ENCODE results near the gene BAIAP3.
"Not testable (repeated sequence)": the region's sequence is repeated elsewhere in the genome, so short reads cannot be mapped to it uniquely, and the experiment has no call there.

Gene BAIAP3

DNA sequence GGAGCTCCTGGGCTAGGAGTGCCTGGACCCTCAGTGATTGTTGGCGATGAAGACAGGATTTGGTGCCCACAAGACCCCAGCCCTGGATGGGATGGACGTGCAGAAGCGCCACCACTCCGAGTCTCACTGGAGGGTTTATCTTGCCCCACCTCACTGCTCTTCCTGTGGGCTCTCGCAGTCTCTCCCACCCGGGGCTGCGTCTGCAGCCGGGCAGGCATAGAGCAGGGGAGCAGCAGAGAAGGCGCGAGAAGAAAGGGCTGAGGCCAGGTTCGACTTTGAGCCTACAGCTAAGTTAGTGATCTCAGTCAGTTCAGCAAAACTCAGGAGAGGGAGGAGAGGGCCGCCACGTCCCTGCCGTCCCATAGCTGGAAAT, 17.4 kb upstream of the BAIAP3 start:
- no peak for DNase-seq (ENCODE audit: low read depth, low spot score)

DNA sequence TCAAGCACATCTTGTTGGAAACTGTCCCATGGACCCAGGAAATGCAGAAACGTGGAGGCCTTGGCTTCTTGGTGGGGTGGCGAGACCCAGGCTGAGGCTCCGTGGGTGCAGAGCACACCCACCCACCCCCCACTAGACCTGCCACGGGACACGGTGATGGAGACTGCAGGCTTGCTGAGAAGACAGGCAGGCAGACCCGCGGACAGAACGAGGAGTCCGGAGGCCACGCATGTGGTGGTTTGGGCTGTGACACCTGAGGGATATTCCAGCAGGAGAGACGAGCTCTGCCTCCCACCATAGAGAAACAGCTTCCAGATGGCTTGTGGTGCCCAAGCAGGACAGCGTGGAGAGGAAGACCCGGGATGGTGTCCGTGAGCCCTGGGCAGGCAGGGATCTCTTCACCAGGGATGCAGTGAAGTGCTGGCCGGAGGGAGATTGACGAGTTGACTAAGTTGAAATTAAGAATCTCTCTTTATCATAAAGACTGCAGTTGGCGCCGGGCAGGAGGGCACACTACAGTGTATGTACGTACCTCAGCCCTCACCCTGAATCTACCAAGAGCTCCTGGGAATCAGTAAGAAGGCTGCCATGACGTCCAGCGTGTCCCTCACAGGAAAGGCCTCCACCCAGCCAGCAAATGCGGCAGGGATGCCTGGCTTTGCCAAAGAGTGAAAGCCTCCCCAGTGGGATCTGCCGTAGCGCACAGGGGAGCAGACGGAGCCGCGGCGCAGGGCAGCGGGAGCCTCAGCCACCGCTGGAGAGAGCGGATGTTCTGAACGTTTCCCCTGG, 15.8 kb upstream of the BAIAP3 start:
- DNase-seq (ENCODE audit: low read depth, low spot score) = no peak

DNA sequence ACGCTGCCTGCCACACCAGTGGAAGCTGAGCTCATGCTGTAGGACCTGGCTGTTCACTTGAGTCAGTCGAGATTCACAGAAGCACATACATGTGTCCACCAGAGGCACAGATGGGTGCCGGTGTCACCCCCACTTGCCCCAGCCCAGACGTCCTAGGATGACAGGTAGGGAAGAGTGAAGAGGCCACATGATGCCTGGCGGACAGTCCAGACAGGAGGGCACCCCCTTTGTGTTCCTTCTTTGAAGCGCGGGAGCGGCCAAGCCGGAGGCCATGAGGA, 15.2 kb upstream of the BAIAP3 start:
- DNase-seq (ENCODE audit: low read depth, low spot score) = no peak

DNA sequence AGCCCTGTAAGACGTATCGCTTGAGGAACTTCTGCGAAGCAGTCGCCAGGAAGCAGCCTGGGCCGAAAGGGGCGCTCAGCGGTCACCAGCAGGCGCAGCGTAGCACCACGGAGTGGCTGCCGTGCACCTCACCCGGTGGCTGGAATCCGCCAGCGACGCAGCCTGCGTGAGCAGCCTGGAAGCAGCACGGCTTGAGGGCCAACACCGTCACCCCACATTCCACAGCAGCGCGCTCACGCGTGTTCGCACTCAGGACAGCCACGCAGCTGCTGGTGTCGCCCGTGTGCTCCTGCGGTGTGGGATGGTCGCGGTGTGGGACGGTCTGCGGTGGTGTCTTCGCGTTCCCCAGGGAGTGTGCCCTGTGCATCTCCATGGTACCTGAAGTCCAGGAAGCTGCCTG, 14.4 kb upstream of the BAIAP3 start:
- DNase-seq (ENCODE audit: low read depth, low spot score) = no peak

DNA sequence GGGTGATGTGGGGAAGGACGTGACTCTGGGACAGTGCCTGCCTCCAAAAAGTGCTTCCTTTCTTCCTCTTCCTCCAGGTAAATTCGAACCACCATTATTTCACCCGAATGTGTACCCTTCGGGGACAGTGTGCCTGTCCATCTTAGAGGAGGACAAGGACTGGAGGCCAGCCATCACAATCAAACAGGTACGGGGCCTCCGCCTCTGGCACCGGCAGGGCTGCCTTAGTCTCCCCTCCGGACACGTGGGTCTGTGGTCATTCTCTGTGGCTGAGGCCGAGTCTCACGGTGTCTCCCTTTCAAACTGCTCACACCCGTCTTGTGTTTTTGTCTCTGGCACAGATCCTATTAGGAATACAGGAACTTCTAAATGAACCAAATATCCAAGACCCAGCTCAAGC, 13.3 kb upstream of the BAIAP3 start:
- DNase-seq (ENCODE audit: low read depth, low spot score) = no peak

DNA sequence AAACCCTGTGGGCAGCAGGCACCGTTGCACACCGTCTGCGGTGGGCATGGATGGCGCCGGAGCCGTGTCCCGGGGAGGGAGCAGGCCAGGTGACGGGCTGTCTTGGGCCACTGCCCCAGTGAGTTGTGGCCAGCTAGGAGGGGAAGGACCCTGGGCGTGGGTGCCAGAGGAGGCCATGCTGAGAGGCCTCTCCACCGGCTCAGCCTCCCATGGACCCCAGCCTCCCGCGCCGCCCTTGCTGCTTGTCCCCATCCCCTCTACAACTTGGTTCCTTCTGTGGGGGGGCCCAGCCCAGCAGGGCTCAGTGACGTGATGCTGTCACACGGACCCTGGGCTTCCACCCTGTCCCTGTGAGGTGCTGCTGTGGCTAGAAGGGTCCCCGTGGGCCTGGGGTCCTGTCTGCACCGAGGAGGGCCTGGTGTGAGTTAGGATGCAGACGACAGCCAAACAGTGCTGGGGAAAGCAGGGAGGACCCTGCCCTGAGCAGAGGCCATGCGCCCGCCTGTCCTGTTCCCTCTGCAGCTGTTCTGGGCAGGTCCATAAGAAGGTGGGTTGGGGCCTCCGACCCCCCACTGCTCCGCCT, 12.7 kb upstream of the BAIAP3 start:
- DNase-seq (ENCODE audit: low read depth, low spot score) = no peak

DNA sequence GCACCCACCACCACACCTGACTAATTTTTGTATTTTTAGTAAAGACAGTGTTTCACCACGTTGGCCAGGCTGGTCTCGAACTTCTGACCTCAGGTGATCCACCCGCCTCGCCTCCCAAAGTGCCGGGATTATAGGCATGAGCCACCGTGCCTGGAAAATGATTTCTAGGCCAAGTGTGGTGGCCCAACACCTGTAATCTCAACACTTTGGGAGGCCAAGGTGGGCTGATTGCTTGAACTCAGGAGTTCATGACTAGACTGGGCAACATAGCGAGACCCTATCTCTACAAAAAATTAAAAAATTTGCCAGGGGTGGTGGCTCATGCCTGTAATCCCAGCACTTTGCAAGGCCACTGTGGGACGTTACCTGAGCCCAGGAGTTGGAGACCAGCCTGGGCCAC, 11.0 kb upstream of the BAIAP3 start:
- no peak for DNase-seq (ENCODE audit: low read depth, low spot score)

DNA sequence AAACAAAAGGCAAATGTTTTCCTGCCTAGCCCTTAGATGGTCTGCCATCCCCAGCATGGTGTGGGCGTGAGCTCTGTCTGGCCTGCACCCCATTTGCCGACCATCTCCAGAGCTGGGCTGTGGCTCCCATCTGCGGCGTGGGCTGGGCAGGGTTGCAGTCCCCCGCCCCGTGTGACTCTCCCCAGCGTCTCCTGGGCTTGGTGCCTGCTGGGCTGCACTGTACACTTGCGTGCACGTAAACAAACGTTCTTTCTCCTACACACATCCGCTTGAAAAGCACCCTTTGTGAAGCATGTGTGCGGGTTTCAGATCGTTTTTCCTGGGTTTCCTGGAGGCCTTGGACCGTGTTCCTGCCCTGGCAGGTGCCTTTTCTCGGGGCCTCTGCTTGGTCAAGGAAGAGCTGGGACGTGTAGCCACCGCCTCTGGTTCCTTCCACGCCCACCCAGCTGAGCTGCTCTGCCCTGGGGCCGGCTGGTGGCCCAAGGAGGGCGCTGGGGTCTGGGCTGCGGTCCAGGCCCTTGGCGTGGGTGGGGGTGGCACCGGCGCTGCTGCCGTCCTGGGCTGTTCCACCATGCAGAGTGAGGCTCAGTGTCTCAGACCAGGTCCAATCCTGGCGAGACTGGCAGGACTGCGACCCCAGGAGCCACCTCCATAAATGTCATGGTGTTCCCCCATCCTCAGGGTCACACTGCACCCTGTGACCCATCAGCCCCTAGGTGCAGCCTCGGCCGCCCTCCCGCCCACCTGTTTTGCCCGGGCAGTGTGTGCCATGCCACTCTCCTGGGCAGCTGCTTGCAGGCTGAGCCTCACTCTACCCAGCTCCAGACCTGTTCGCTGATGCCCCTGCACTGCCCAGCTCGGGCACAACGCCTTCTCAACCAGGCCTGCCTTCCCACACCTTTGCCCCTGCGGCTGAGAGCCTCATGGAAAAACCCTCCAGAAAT, 9.9 kb upstream of the BAIAP3 start:
- no peak for DNase-seq (ENCODE audit: low read depth, low spot score)

DNA sequence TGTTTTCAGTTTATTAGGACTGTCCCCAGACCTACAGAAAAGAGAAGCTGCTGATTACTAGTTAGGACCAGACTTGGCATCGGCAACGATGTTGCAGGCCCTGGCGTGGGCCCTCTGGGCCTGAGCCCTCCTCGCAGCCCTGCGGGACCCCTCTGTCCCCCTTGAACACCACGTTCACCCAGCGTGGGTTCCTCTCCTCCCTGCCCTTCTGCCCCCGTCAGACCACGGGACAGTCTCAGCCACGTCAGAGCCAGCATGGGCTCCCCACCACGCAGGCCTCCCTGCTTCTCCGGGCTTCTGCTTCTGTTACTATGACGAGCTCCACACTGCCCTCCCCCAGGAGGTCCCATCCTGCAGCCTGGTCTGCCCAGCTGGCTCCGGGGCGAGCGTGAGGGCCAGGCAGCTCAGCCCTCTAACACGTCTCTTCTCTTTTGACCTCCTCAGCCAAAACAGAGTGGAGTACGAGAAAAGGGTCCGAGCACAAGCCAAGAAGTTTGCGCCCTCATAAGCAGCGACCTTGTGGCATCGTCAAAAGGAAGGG, 9.1 kb upstream of the BAIAP3 start:
- no peak for DNase-seq (ENCODE audit: low read depth, low spot score)

DNA sequence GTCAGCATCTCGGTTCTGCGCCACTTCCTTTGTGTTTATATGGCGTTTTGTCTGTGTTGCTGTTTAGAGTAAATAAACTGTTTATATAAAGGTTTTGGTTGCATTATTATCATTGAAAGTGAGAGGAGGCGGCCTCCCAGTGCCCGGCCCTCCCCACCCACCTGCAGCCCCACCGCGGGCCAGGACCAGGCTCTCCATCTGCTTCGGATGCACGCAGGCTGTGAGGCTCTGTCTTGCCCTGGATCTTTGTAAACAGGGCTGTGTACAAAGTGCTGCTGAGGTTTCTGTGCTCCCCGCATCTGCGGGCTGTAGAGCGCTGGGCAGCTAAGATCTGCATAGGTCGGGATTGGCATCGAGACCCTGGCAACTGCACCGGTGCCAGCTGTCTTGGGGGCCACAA, 8.2 kb upstream of the BAIAP3 start:
- DNase-seq (ENCODE audit: low read depth, low spot score) = no peak

DNA sequence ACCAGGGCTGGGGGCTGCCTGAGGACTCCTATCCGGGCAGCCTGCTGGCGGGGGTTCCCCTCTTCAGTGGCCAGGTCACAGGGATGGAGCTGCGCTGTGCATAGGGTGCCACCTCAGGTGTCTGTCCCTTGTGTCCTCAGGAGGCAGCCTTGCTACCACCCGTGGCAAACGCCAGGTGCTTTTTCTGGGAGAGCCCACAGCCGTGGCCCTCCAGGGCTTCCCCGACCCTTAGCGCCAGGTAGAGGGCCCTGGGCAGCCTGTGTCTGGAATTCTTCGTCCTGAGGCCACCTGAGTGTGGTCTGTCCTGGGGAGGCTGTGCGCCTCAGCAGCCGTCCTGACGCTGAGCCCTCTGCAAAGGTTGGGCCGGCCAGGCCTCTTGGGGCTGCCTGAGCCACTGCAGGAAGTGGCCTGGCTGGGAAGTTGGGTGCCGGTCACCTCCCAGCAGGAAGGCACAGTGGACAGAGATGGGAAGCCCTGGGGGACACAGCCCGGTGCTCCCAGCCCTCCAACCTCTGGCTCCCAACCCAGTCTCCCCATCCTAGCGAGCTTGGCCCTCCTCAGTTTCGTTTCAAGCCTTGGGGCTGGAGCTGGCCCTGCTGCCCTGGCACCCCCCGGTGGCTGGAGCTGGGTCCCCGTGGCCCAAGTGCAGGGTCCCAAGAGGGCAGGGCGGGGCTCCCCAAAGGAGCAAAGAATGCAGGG, 7.6 kb upstream of the BAIAP3 start:
- DNase-seq (ENCODE audit: low read depth, low spot score) = no peak

DNA sequence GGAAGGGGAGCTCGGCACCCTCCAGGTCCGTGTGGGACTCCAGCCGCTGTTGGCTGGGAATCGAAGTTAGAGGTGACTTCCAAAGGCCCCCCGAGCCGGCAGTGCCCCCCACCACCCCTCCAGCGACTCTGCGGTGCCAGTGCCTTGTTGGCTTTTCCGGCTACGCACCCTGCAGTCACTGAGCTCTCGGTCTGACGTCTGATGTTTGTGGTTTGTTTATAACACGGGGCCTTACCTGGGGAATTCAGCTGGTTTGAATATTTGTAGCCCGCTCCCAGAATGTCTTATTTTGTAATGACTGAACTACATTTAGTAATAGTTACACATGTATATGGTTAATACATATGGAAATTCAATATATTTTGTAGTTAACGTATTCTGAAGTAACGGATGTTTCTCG, 7.1 kb upstream of the BAIAP3 start:
- DNase-seq (ENCODE audit: low read depth, low spot score) = no peak

DNA sequence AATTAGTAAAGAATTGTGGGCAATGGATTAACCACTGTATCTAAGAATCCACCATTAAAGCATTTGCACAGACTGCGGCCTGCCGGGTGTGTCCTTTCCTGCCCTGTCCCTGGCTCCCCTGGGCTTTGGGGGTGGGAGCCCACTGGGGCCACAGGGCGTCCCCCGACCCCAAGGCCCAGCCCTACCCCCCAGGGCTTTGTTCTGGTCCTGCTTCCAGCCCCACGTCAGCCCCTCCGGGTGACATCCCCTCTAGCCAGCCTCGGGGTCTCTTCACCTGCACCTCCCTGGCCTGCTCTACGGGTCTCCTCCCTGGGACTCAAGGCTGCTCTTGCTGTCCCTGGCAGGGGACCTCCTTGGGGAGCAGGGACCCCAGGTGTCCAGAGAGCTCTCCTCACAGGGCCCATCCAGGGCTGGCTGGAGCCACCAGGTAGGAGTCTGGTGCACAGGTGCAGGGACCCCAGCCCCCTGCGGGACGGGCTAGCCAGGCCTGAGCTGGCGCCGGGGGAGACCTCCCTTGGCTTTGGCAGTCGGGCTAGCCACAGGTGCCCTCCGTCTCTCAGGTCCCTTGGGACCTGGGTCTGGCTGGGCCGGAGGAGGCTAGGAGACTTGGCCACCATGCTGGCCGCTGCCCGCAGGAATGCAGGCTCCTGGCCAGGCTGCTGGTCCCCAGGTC, 6.4 kb upstream of the BAIAP3 start:
- no peak for DNase-seq (ENCODE audit: low read depth, low spot score)

DNA sequence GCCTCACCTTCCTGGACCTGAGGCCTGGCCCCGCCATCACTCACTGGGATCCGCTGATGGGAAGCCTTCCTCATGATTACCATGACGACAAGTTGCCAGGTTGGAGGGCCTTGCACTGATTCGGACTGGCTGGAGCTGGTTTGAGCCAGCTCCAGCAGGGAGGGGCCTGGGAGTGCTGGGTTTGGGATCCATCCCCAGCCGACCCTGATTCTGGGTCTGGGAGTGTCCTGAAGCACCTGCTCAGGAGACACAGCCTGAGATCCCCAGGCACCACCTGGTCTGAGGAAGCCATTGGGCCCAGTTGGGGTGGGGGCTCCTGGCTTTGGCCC, 5.9 kb upstream of the BAIAP3 start:
- no peak for DNase-seq (ENCODE audit: low read depth, low spot score)

DNA sequence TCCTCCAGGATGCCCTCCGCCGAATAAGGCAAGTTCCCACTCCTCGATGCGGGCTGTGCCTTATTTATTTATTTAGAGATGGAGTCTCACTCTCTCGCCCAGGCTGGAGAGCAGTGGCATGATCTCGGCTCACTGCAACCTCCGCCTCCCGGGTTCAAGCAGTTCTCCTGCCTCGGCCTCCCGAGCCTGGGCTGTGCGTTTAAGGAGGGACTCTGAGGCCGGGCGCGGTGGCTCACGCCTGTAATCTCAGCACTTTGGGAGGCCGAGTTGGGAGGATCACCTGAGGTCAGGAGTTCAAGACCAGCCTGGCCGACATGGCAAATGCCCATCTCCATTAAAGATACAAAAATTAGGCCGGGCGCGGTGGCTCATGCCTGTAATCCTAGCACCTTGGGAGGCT, 5.3 kb upstream of the BAIAP3 start:
- not testable (repeated sequence) for DNase-seq (ENCODE audit: low read depth, low spot score)

DNA sequence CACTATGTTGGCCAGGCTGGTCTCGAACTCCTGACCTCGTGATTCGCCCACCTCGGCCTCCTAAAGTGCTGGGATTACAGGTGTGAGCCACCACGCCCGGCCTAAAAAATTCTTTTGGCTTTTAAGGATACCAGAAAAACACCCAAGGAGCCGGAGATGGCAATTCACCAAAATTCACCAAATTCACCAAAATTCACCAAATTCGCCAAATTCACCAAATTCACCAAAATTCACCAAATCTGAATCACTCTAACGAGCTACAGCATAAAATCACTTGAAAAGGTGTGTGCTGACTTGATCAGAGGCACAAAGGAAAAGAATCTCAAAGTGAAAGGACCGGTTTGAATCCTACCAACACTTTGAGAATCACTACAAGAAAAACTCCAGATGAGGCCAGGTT, 4.5 kb upstream of the BAIAP3 start:
- not testable (repeated sequence) for DNase-seq (ENCODE audit: low read depth, low spot score)

DNA sequence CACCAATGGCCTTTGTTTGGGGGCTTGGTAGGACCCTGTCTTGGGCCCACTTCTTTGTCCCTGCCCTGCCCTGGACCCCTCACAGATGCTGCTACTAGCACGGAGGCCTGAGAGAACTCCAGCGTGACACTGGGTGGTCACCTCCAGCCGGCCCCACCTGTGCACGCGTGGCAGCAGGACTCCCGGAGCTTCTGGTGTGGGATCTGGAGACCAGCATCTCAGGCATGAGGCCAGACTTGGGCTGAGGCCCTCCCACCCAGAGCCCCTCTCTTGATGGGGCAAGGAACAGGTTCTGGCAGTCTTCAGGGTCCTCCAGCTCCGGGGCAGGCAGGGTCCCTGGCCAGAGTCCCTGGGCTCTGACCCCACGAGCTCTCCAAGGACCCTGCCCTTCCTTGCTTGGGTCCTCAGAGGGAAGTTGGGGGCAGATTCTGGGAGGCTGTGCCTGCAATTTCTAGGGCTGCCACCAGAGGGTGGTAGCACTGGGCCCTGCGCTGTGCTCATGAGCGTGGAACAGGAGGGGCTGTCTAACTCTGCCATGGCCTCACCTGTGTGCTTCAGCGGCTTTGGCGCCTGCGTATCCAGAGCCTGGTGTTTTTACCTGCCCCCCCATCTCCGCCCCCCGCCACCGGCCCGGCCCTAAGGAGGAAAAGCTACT, 3.1 kb upstream of the BAIAP3 start:
- DNase-seq (ENCODE audit: low read depth, low spot score) = no peak

DNA sequence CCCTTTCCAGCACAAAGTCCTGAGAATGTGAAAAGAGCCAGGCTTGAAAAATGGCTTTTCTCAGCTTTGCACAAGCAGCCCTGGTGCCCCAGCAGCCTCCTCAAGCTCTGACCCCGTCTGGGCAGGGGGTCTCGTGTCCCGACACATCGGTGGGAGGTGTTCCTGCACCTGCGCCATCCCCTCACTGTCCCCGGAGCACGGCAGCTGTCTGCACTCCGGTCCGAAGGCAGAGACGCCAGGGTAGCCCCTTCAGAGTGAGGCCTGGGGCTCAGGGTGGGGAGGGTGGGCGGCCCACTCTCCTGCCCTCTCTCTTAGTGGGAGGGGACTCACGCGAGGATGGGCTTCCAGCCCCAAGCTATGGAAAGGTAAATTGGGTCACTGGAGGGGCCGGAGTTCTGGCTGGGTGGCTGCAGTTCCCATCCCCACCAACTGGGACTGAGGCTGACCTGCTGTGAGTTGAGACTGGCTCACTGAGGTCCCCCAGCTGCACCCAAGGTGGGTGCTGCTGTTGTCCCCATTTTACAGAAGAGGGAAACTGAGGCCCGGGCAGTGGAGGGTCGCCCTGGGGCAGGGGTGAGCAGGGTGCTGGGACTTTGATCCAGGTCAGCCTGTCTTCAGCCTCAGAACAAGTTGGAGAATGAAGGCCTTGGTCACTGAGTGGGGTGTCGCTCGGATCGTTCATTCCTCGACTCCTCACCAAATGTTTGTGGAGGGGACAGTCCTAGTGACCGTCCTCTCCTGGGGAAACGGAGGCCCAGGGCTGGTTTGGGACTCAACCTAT, 2.3 kb upstream of the BAIAP3 start:
- no peak for DNase-seq (ENCODE audit: low read depth, low spot score)

DNA sequence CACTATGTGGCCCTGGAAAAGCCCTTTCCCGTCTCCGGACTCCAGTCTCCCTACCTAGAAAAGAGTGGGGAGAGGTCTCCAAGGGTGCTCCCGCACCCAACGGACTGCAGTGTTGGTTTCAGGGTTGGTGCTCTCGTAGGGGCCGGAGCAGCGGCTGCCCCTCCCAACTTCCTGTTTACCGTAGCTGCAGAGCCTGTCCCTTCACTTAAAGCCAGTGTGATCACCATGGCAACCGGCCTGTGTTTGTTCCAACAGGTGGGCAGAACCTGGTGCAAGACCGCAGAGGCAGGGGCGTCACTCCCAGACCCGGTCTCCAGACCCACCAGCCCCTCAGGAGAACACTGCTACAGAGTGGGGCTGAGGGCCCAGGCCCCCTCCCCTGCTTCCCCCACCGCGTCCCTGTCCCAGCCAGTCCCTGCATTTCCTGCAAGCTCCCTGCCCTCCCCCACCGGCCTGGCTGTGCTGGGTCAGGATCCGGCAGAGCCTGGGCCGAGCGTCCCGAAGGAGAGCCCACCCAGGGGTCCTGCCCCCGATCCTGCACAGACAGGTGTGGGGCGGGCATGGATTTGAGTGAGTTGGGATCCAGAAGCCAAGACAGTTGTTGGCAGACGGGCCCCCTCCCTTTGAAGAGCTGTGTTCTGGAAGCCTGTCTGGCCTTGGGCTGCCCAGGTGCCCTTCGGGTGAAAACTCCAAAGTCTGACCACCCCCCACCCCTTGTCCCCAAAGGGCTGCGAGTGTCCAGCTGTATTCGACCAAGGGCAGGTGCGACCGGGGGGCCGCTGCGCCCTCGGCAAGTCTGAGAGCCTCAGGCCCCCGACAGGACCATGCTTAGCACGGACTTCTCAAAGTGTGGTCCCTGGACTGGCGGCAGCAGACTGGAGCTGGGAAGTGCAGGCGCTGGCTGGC, 1.5 kb upstream of the BAIAP3 start:
- DNase-seq (ENCODE audit: low read depth, low spot score) = no peak
